ENCODE results near the gene KRTAP5-6.
A peak's percentile ranks its signal among the peaks of the same experiment; 100 is the strongest.
"Not testable (repeated sequence)": the region's sequence is repeated elsewhere in the genome, so short reads cannot be mapped to it uniquely, and the experiment has no call there.

Gene KRTAP5-6

DNA sequence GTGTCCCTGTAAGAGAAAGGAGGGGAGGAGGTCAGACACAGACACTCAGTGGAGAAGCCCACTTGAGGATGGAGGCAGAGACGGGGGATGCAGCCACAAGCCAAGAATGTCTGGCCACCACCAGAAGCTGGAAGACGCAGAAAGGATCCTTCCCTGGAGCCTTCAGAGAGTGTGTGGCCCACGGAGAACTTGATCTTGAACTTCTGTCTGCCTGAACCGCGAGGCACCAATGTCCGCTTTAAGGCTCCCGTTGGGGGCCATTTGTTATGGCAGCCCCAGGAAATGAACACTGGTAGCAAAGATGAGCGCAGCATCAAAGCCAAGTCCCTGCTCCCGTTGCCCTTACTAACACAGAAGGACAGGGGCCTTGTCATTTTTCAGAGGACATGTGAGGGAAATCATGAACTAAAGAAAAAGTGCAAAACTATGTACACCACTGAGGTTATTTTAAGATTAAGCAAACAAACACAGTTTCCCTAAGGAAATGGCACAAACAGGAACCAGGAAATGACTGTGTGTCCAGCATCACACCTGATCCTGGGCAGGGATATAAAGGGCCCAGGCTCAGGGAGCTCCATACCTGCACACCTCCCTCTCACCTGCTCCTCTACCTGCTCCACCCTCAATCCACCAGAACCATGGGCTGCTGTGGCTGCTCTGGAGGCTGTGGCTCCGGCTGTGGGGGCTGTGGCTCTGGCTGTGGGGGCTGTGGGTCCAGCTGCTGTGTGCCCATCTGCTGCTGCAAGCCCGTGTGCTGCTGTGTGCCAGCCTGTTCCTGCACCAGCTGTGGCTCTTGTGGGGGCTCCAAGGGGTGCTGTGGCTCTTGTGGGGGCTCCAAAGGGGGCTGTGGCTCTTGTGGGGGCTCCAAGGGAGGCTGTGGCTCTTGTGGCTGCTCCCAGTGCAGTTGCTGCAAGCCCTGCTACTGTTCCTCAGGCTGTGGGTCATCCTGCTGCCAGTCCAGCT is at the start of gene KRTAP5-6:
TSS of gene KRTAP5-6 (plus strand) at position 588 of the 963 bp plus-strand sequence. CDS start at position 639, 51 bp downstream.
- no peak for DNase-seq

- DNase-seq, result no peak
These were observed 48.9 kb upstream of the KRTAP5-6 start for GRCh38 chr11:1647901-1648652.

DNA sequence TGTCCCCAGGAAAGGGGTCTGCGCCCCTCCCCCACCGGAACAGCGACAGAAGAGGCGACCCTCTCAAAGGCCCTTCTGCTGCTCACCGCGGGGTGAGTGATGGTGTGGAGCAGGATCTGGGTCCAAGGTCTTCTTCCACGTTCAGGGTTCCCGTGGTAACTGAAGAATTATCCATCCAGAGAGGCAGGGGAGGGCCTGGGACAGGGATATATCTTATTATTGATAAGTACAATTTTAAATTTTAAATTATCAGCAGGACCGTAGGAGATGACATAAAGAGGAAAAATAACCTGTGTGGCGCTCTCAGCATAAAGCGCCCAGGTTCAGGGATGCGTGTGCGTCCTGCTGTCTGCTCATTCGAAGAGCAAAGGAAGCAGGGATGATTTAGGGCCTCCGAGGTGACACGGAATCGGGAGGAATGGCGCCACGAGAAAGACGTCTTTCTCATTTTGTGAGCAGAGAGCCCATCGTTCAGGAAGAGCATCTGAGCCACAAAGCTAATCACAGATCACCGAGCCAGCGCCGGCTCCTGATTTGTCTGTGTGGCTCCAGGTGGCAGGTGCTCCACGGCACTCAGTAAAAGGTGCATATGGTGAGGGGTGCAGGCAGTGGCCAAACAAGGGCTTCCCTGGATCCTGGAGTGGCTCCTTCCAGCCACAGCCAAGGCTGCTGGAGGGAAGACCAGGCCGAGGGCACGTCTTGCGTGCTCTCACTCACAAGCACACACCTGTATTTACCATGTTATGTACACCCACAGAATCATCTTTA is 48.2 kb upstream of the KRTAP5-6 start:
- DNase-seq, result peak; percentile 1

- no peak for DNase-seq
These were observed 46.7 kb upstream of the KRTAP5-6 start for GRCh38 chr11:1650034-1650917.

GRCh38 chr11:1650918-1651262 is 46.1 kb upstream of the KRTAP5-6 start:
- no peak for DNase-seq

DNA sequence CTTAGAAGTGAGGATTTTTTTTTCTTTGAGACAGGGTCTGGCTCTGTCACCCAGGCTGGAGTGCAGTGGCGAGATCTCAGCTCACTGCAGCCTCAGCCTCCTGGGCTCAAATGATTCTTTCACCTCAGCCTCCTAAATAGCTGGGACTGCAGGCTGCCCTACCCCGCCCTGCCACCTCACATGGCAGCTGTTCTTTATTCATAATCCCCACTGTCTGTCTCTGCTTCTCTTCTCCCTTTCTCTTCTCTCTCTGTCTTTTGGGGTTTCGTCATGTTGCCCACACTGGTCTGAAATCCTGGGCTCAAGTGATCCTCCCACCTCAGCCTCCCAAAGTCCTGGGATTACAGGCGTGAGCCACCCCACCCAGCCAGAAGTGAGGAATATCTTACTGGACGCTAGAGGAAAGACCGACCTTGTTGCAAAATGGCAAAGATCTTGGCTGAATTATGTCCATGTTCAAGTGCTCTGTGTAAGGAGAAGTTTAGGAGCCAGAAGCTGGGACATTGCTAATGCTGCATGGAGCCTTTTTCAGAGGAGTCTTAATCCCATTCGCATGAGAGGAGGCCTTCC is 45.5 kb upstream of the KRTAP5-6 start:
- DNase-seq, result no peak

- no peak for DNase-seq
These were observed 45.0 kb upstream of the KRTAP5-6 start for GRCh38 chr11:1652026-1652425.

DNA sequence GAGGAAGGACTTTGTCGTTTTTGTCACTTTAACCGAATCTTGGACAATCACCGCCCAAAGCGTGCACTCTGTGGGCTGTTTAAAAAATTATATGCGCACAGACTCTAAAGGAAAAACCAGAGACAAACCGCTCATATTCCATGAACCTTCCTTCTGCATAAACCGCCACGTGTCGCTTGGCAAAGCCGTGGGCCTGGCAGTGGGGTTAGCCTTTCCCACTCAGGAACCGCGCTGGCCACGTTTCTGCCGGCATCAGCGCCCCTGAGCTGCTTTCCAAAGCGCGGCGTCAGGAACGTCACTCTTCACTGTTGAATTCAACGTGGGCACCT is 44.6 kb upstream of the KRTAP5-6 start:
- no peak for DNase-seq

DNA sequence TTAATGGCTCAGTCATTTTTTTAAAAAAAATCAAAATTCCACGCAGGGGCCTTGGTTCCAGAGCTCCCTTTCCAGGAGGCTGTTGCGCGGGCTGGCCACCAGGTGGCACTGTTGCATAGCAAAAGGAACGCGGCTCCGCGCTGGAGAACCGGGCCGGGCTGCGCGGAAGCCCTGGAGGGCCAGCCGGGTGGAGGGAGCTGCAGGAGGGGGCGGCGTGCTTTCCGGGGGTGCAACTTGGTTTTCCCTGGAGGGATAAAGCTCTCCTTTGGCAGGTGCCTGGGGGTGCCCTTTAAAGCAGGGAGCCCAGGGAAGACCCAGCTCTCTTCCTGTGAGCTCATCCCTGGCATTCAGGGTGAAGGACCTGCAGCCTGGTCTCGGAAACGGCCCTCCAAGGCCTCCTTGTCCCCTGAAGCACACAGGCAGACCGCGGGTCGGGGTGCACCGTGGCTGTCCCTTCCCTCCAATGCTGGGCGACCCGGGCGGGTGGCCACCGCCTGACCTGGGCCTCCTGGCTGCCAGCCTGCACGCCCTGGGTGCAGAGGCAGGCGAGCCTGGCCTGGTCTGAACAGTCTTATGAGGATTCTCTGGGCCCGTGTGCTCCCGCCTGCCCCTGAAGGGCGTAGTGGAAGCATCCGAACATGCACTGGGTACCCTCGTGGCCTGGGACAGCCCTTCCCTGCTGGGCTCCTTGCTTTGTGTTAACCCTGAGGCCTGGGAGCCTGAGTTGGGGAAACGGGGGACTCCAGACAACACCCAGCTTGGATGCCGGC is 44.0 kb upstream of the KRTAP5-6 start:
- peak; percentile 11 for DNase-seq

DNA sequence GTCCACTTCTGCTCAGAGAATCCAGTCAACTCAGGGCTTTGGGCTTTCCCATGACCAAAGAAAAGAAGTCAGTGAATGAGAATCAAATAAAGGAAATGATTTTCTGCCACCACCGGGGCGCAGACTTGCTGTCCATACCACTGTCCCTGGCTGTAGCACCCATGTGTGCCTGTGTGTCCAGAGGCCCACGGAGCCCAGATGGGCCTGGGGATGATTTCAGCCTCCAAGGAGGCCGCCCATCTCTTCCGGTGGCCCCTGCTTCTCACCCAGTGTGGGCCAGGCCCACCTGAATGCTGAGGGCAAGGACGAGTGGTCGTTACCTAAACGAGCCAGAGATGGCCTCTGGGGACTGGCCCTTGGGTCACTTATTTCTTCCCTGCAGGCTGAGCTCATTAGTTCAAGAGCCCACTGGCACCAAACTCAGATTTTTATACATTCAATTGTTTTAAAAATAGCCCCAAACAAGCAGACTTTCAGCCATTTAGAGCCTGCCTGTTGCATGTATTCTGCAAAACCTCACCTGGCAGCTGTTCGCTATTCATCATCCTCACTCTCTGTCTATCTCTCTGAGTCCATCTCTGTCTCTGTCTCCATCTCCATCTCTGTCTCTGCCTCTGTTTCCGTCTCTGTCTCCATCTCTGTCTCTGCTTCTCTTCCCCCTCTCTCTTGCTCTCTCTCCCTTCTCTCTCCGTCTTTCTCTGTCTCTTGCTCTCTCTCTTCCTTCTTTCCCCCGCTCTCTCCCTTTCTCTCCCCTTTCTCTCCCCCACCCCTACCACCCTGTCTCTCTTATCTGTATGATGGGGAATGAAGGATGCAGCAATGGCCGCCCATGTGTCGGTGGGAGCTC is 43.2 kb upstream of the KRTAP5-6 start:
- no peak for DNase-seq

GRCh38 chr11:1654388-1655167 is 42.4 kb upstream of the KRTAP5-6 start:
- no peak for DNase-seq

- DNase-seq, result no peak
These were observed 41.6 kb upstream of the KRTAP5-6 start for GRCh38 chr11:1655168-1656060.

DNA sequence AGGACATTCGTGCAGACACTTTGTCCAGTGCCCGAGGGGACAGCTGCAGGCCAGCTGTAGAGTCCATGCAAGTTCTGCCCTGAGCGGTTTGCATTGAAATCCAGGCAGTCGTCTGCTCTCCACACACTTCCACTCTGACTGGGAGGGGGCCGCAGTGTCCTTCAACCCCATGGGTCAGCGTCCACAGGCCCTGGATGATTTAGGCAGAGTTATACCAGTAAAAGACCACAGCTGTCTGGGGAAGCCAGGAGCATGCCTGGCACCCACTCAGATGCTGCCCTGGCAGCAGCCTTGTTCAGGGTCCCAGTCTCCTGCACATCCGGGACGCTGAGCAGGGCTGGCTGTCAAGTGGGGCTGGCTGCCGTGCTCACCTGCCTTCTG is 40.9 kb upstream of the KRTAP5-6 start:
- DNase-seq, result no peak

- no peak for DNase-seq
These were observed 40.3 kb upstream of the KRTAP5-6 start for GRCh38 chr11:1656670-1657069.

DNA sequence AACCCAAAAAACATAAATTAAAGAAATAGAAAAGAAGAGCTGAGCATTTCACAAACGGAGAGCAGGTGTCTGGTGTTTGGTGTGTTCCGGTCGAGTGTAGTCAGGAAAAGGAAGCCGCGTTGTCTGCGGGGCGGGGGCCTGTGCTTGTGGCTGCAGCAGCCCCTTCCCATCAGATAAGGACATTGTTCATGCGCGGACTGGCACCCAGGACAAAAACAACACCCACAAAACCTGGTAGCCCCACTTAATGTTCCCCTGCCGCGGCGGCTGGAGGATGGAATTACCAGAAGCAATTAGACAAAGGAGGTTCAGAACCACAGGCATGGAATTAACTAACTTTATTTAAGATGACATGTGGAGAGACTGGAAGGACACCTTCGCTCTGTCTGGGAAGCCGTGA is 37.5 kb upstream of the KRTAP5-6 start:
- no peak for DNase-seq

DNA sequence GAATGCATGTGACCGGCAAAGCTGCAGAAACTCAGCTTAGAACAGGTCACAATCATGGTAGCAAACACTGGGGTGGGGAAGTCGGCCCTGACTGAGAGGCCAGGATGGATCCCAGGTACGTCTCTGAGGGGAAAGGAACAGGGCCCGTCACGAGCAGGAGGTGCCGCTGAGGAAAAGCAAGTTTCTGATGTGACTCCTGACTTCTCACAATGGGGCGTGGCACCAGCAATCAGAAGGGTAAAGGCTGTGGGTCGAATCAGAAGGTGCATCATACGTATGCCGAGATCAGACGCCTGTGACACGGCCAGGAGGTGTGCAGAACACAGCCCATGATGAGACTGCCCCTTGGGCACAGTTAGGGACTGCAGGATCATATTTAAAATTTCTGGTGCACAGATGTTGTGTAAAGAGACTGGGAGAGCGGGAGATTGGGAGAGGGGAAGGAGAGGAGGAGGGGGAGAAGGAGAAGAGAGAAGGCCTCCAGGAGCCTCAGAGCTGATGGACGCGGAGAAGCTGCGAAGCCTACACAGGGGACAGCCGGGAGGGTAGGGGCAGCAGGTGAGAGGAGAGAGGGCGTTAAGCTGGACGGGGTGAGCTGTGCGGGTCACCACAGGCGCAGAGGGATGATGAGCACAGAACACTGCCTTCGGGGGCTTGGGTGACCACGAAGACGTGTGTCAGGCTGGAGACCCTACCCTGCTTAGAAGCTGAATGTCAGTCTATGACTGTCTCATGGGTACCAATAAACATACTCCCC is 36.7 kb upstream of the KRTAP5-6 start:
- DNase-seq, result no peak

- DNase-seq, result not testable (repeated sequence)
These were observed 35.3 kb upstream of the KRTAP5-6 start for GRCh38 chr11:1661454-1662269.
